ENCODE results near the gene LDB2.

Gene LDB2

DNA sequence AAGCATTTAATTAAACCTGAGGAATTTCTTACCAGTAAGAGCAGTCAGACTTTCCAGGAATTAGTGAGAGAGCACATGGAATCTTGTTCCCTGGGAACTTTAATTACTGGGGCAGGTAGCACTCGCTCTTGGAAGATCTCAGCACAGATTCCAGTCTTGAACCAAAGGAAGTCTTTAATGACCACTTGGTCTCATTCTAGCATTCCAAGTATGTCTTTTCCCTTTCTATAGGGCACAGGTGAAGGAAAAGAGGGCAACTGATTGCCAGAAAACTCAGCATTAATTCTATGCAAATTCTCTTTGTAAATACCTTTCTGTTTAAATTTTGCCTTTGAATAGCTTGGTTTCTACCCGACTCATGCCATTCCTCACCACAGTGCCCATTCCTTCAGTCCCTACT, 236.6 kb downstream of the LDB2 start:
- H3F3A ChIP-seq (ENCODE audit: insufficient read depth, low read length): peaks cover 7% of the 10 kb centered on the region; the same call in 1 of the 2 replicates
- H4K20me1 ChIP-seq (ENCODE audit: insufficient read depth, low read length): no peaks in the 10 kb centered on the region
- no peak overlapping the region for H2AFZ ChIP-seq (ENCODE audit: low read length)
- H3K36me3 ChIP-seq (replicated peaks; ENCODE audit: insufficient read depth, low read length): no peaks in the 10 kb centered on the region
- DNase-seq: no peak
- no peak overlapping the region for H3K9ac ChIP-seq (ENCODE audit: low read length)
- H3K9me2 ChIP-seq (replicated peaks; ENCODE audit: insufficient read depth, low read length): no peaks in the 10 kb centered on the region
- H3K79me2 ChIP-seq (ENCODE audit: low read length): no peaks in the 10 kb centered on the region
- H3K4me2 ChIP-seq (ENCODE audit: low read depth, low read length): no peak overlapping the region
- H3K4me1 ChIP-seq (ENCODE audit: low read length): 0 out of 2 replicates have a peak, but pooled peaks cover 7% of the 10 kb centered on the region
- no peak overlapping the region for H3K4me3 ChIP-seq (ENCODE audit: low read length)
- H3K27me3 ChIP-seq (replicated peaks; ENCODE audit: insufficient read depth, low read length): no peaks in the 10 kb centered on the region
- no peak overlapping the region for H3K27ac ChIP-seq (ENCODE audit: low read length)
- no peaks in the 10 kb centered on the region for H3K9me3 ChIP-seq (replicated peaks; ENCODE audit: insufficient read depth, low read length)
- TF ChIP-seq, protein P1, sequence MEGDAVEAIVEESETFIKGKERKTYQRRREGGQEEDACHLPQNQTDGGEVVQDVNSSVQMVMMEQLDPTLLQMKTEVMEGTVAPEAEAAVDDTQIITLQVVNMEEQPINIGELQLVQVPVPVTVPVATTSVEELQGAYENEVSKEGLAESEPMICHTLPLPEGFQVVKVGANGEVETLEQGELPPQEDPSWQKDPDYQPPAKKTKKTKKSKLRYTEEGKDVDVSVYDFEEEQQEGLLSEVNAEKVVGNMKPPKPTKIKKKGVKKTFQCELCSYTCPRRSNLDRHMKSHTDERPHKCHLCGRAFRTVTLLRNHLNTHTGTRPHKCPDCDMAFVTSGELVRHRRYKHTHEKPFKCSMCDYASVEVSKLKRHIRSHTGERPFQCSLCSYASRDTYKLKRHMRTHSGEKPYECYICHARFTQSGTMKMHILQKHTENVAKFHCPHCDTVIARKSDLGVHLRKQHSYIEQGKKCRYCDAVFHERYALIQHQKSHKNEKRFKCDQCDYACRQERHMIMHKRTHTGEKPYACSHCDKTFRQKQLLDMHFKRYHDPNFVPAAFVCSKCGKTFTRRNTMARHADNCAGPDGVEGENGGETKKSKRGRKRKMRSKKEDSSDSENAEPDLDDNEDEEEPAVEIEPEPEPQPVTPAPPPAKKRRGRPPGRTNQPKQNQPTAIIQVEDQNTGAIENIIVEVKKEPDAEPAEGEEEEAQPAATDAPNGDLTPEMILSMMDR (IDR thresholded peaks at IDR 0.05; ENCODE audit: low read length): no peak
- TF ChIP-seq EZH2 (optimal IDR thresholded peaks at IDR 0.05; ENCODE audit: low read depth, low read length) (no peak), EZH2phosphoT487 (IDR thresholded peaks at IDR 0.05; ENCODE audit: low read length) (no peak)

DNA sequence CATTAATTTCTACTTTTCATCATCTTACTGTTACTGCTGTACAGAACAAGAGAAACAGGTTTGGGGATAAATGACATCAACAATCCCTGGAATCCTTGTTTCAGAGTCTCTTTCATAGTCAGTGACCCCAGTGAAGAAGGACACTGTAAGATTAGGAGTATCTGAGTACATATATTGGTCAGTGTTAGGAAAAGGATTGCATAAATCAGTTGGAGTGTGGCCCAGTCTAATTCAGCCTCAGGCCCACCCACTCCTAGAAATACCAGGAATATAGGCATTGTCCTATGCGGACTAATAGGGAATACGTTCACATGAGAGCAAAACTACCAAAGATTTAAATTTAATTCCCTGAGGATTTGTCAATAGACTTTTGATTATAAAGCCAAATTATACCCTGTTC, 237.8 kb downstream of the LDB2 start:
- H2AFZ ChIP-seq (ENCODE audit: low read length): no peak overlapping the region
- no peak overlapping the region for H3K4me2 ChIP-seq (ENCODE audit: low read depth, low read length)
- H3K27ac ChIP-seq (ENCODE audit: low read length): no peak overlapping the region
- no peaks in the 10 kb centered on the region for H3K79me2 ChIP-seq (ENCODE audit: low read length)
- H3K9me3 ChIP-seq (replicated peaks; ENCODE audit: insufficient read depth, low read length): no peaks in the 10 kb centered on the region
- H3K4me3 ChIP-seq (ENCODE audit: low read length): no peak overlapping the region
- H3F3A ChIP-seq (ENCODE audit: insufficient read depth, low read length): no peaks in the 10 kb centered on the region
- 0 out of 2 replicates have a peak, but pooled peaks cover under 1% of the 10 kb centered on the region for H3K4me1 ChIP-seq (ENCODE audit: low read length)
- no peak for TF ChIP-seq EZH2phosphoT487 (IDR thresholded peaks at IDR 0.05; ENCODE audit: low read length)
- TF ChIP-seq, protein P1 (IDR thresholded peaks at IDR 0.05; ENCODE audit: low read length): no peak
- TF ChIP-seq EZH2 (optimal IDR thresholded peaks at IDR 0.05; ENCODE audit: low read depth, low read length): no peak
- no peak for DNase-seq
- H3K9ac ChIP-seq (ENCODE audit: low read length): no peak overlapping the region
- no peaks in the 10 kb centered on the region for H3K36me3 ChIP-seq (replicated peaks; ENCODE audit: insufficient read depth, low read length)
- H3K27me3 ChIP-seq (replicated peaks; ENCODE audit: insufficient read depth, low read length): no peaks in the 10 kb centered on the region
- no peaks in the 10 kb centered on the region for H4K20me1 ChIP-seq (ENCODE audit: insufficient read depth, low read length)
- no peaks in the 10 kb centered on the region for H3K9me2 ChIP-seq (replicated peaks; ENCODE audit: insufficient read depth, low read length)

DNA sequence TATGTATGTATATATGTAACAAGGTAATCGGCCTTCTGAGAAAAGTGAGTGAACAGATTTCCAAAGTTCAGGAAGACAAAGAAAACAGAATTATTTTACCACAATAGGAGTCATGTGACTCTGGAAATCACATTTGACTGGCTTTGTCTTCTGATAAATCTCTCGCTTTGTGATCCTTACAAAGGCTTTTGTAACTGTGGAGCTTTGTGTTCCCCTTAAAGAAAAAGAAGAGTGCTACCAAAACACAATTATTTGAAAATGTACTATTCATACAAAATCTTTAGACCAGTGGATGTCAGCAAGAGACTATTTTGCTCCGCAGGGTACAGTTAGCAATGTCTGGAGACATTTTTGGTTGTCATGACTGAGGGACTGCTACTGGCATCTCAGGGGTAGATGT, 238.8 kb downstream of the LDB2 start:
- no peak overlapping the region for H2AFZ ChIP-seq (ENCODE audit: low read length)
- no peaks in the 10 kb centered on the region for H3K4me1 ChIP-seq (ENCODE audit: low read length)
- no peak overlapping the region for H3K4me3 ChIP-seq (ENCODE audit: low read length)
- no peak for DNase-seq
- H3K4me2 ChIP-seq (ENCODE audit: low read depth, low read length): no peak overlapping the region
- TF ChIP-seq EZH2phosphoT487 (IDR thresholded peaks at IDR 0.05; ENCODE audit: low read length): no peak
- TF ChIP-seq, protein P1 (IDR thresholded peaks at IDR 0.05; ENCODE audit: low read length): no peak
- TF ChIP-seq EZH2 (optimal IDR thresholded peaks at IDR 0.05; ENCODE audit: low read depth, low read length): no peak
- H3K27me3 ChIP-seq (replicated peaks; ENCODE audit: insufficient read depth, low read length): no peaks in the 10 kb centered on the region
- H3K9me3 ChIP-seq (replicated peaks; ENCODE audit: insufficient read depth, low read length): no peaks in the 10 kb centered on the region
- no peaks in the 10 kb centered on the region for H3F3A ChIP-seq (ENCODE audit: insufficient read depth, low read length)
- no peak overlapping the region for H3K9ac ChIP-seq (ENCODE audit: low read length)
- no peaks in the 10 kb centered on the region for H3K9me2 ChIP-seq (replicated peaks; ENCODE audit: insufficient read depth, low read length)
- no peaks in the 10 kb centered on the region for H4K20me1 ChIP-seq (ENCODE audit: insufficient read depth, low read length)
- H3K79me2 ChIP-seq (ENCODE audit: low read length): no peaks in the 10 kb centered on the region
- H3K27ac ChIP-seq (ENCODE audit: low read length): no peak overlapping the region
- H3K36me3 ChIP-seq (replicated peaks; ENCODE audit: insufficient read depth, low read length): no peaks in the 10 kb centered on the region

Data from MM.1S (cell line).